ENCODE data around the gene PARD3.

The PARD3 gene

DNA sequence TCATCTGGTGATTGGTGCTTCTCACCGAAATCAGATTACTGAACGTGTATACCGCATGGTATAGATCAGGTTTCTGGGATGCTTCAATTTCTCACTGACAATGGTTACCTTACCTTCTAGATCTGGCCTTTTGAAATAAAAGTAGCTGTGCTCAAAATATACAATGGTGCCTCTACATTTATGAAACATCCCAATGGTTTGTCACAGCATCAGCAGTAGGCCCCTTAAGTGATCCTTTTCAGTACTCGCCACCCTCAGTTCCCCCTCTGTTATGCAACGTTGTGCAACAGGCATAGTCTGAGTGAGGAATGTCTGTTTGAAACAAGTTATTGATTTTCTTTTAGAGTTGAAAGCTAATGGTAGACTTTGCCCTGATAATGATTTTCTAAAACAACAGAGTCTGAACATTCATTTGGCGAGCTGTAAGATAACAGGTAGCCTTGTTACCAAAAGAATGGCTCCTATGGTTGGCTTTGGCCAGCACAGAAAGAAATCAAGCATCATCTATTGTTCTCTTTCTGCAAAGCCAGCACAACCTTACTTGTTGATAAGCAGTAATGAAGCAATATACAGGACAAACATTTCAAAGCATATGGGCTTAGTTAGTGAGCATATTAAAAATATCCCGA lies 693.9 kb downstream of the PARD3 start:
- H3K9me3 ChIP-seq (ENCODE audit: insufficient read depth, low read length, severe bottlenecking) = no peaks in the 10 kb centered on the region
- TF ChIP-seq EZH2 (IDR thresholded peaks at IDR 0.05; ENCODE audit: borderline replicate concordance, low read depth, low read length, severe bottlenecking) = no peak
- TF ChIP-seq, protein P1, sequence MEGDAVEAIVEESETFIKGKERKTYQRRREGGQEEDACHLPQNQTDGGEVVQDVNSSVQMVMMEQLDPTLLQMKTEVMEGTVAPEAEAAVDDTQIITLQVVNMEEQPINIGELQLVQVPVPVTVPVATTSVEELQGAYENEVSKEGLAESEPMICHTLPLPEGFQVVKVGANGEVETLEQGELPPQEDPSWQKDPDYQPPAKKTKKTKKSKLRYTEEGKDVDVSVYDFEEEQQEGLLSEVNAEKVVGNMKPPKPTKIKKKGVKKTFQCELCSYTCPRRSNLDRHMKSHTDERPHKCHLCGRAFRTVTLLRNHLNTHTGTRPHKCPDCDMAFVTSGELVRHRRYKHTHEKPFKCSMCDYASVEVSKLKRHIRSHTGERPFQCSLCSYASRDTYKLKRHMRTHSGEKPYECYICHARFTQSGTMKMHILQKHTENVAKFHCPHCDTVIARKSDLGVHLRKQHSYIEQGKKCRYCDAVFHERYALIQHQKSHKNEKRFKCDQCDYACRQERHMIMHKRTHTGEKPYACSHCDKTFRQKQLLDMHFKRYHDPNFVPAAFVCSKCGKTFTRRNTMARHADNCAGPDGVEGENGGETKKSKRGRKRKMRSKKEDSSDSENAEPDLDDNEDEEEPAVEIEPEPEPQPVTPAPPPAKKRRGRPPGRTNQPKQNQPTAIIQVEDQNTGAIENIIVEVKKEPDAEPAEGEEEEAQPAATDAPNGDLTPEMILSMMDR (IDR thresholded peaks at IDR 0.05; ENCODE audit: borderline replicate concordance, extremely low read depth, low read length, poor library complexity, severe bottlenecking) = no peak
- H3K4me1 ChIP-seq (ENCODE audit: insufficient read depth, low read length) = peaks cover 21% of the 10 kb centered on the region
- ATAC-seq (ENCODE audit: insufficient read depth, low read depth) = no peak
- 0 out of 2 replicates have a peak, but pooled peaks cover 2% of the 10 kb centered on the region for H3K36me3 ChIP-seq (ENCODE audit: insufficient read depth, low read length)
- H3K4me2 ChIP-seq (ENCODE audit: insufficient read depth, low read length) = no peak overlapping the region
- no peak overlapping the region for H3K4me3 ChIP-seq (ENCODE audit: low read depth in 1 of 2, low read length in 2 of 2)
- DNase-seq = no peak
- H3K27me3 ChIP-seq (ENCODE audit: insufficient read depth, low read length, poor library complexity) = no peaks in the 10 kb centered on the region
- no peak overlapping the region for H3K9ac ChIP-seq (ENCODE audit: low read depth, low read length)
- no peaks in the 10 kb centered on the region for H3K79me2 ChIP-seq (ENCODE audit: insufficient read depth, low read length)
- no peak overlapping the region for H2AFZ ChIP-seq (ENCODE audit: low read depth, low read length)
- H3K27ac ChIP-seq (ENCODE audit: low read length) = peak overlapping the region; percentile 64
- no peaks in the 10 kb centered on the region for H4K20me1 ChIP-seq (ENCODE audit: insufficient read depth, low read length)

DNA sequence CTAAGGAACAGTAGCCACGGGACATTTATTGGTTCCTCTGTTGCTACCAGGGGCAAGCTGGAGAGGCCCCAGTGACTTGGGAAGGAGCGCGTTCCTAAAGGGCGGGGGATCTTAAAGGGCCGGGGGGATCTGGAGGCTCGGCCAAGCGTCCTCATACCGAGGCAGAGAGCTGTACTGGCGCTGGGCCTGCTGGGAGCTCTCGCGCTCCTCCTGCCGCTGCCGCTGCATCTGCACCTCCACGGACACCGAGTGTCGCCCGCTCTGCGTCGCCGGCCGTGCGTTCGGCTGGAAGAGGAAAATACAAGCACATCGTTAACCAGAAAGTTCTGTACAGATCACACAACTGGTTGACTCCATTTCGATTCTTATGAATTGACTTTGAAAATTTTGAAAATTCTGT lies 695.6 kb downstream of the PARD3 start:
- DNase-seq = no peak
- H3K4me1 ChIP-seq (ENCODE audit: insufficient read depth, low read length) = peaks cover 21% of the 10 kb centered on the region
- no peak overlapping the region for H2AFZ ChIP-seq (ENCODE audit: low read depth, low read length)
- no peak overlapping the region for H3K27ac ChIP-seq (ENCODE audit: low read length)
- H3K4me3 ChIP-seq (ENCODE audit: low read depth in 1 of 2, low read length in 2 of 2) = no peak overlapping the region
- no peak overlapping the region for H3K9ac ChIP-seq (ENCODE audit: low read depth, low read length)
- H3K79me2 ChIP-seq (ENCODE audit: insufficient read depth, low read length) = no peaks in the 10 kb centered on the region
- no peaks in the 10 kb centered on the region for H4K20me1 ChIP-seq (ENCODE audit: insufficient read depth, low read length)
- no peaks in the 10 kb centered on the region for H3K9me3 ChIP-seq (ENCODE audit: insufficient read depth, low read length, severe bottlenecking)
- H3K36me3 ChIP-seq (ENCODE audit: insufficient read depth, low read length) = 0 out of 2 replicates have a peak, but pooled peaks cover 2% of the 10 kb centered on the region
- TF ChIP-seq, protein P1 (IDR thresholded peaks at IDR 0.05; ENCODE audit: borderline replicate concordance, extremely low read depth, low read length, poor library complexity, severe bottlenecking) = no peak
- no peak for TF ChIP-seq EZH2 (IDR thresholded peaks at IDR 0.05; ENCODE audit: borderline replicate concordance, low read depth, low read length, severe bottlenecking)
- no peak for ATAC-seq (ENCODE audit: insufficient read depth, low read depth)
- H3K27me3 ChIP-seq (ENCODE audit: insufficient read depth, low read length, poor library complexity) = no peaks in the 10 kb centered on the region
- H3K4me2 ChIP-seq (ENCODE audit: insufficient read depth, low read length) = no peak overlapping the region

DNA sequence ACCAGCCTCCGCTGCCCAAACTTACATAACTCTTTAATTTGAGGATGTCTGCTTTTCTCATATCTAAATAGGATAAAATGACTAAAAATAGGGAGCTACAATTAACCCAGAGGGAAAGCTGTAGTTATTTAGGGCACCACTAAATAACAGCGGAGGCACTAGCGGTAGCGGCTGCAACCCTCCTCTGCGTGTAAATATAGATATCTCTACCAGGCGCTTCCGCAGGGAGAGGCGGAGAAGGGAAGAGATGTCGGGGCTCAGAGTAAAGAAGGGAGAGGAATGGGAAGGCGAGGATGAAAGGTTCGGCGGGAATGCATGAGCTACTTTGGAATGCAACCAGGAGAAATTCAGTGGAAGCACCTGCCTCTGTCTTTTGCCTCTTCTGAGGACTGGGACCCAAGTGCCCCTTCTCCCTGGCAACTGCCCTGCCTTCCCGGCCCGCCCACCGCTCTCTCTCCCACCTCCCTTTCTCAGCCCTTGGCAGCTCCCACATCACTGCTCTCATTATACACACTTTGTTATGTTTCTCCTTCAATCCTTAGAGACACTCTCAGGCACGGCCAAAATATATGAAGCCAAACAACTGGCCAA lies 698.3 kb downstream of the PARD3 start:
- H3K36me3 ChIP-seq (ENCODE audit: insufficient read depth, low read length) = 0 out of 2 replicates have a peak, but pooled peaks cover 2% of the 10 kb centered on the region
- H3K27ac ChIP-seq (ENCODE audit: low read length) = no peak overlapping the region
- no peaks in the 10 kb centered on the region for H3K79me2 ChIP-seq (ENCODE audit: insufficient read depth, low read length)
- H3K9me3 ChIP-seq (ENCODE audit: insufficient read depth, low read length, severe bottlenecking) = no peaks in the 10 kb centered on the region
- no peak overlapping the region for H3K9ac ChIP-seq (ENCODE audit: low read depth, low read length)
- no peak for ATAC-seq (ENCODE audit: insufficient read depth, low read depth)
- no peak overlapping the region for H2AFZ ChIP-seq (ENCODE audit: low read depth, low read length)
- H3K4me2 ChIP-seq (ENCODE audit: insufficient read depth, low read length) = no peak overlapping the region
- no peaks in the 10 kb centered on the region for H4K20me1 ChIP-seq (ENCODE audit: insufficient read depth, low read length)
- H3K4me3 ChIP-seq (ENCODE audit: low read depth in 1 of 2, low read length in 2 of 2) = no peak overlapping the region
- H3K4me1 ChIP-seq (ENCODE audit: insufficient read depth, low read length) = peaks cover 8% of the 10 kb centered on the region
- TF ChIP-seq, protein P1 (IDR thresholded peaks at IDR 0.05; ENCODE audit: borderline replicate concordance, extremely low read depth, low read length, poor library complexity, severe bottlenecking) = no peak
- no peak for TF ChIP-seq EZH2 (IDR thresholded peaks at IDR 0.05; ENCODE audit: borderline replicate concordance, low read depth, low read length, severe bottlenecking)
- no peak for DNase-seq
- H3K27me3 ChIP-seq (ENCODE audit: insufficient read depth, low read length, poor library complexity) = no peaks in the 10 kb centered on the region
